GM12892 (cell line): ENCODE results near the gene RNF223.

ENCODE experiments used
- POLR2A ChIP-seq: IDR thresholded peaks from 2 replicates; pipeline ENCODE4 v1.6.1; 2011; ENCODE audit warnings: low read depth, low read length, control low read depth
- POLR2AphosphoS5 ChIP-seq: IDR thresholded peaks from 2 replicates; pipeline ENCODE4 v1.6.1; 2011; ENCODE audit warnings: low read depth, low read length, control low read depth
- TAF1 ChIP-seq: IDR thresholded peaks from 2 replicates; pipeline ENCODE4 v1.6.1; 2011; ENCODE audit warnings: low read depth, mild to moderate bottlenecking, control low read depth, low read length, borderline replicate concordance

- no peak for TF ChIP-seq POLR2A
- TF ChIP-seq POLR2AphosphoS5 = no peak
- TF ChIP-seq TAF1 = no peak
Observed at GRCh38 chr1:1121611-1122077, 47.5 kb upstream of the RNF223 start.
